Measurements from ENCODE around the gene DNAAF5.
A peak's percentile ranks its signal among the peaks of the same experiment; 100 is the strongest.

Gene DNAAF5

GRCh38 chr7:815284-816216 is 89.1 kb downstream of the DNAAF5 start:
- peak; percentile 81 for DNase-seq (ENCODE audit: low spot score)

- peak; percentile 98 for DNase-seq (ENCODE audit: low spot score)
These were observed 89.8 kb downstream of the DNAAF5 start for GRCh38 chr7:816300-816750.

- no peak for DNase-seq (ENCODE audit: low spot score)
These were observed 90.5 kb downstream of the DNAAF5 start for GRCh38 chr7:816751-817671.

- DNase-seq (ENCODE audit: low spot score), result no peak
These were observed 91.7 kb downstream of the DNAAF5 start for GRCh38 chr7:818031-818699.

GRCh38 chr7:820341-820740 is 93.8 kb downstream of the DNAAF5 start:
- DNase-seq (ENCODE audit: low spot score), result no peak

GRCh38 chr7:821688-822087 is 95.2 kb downstream of the DNAAF5 start:
- no peak for DNase-seq (ENCODE audit: low spot score)

GRCh38 chr7:822692-823276 is 96.3 kb downstream of the DNAAF5 start:
- peak; percentile 48 for DNase-seq (ENCODE audit: low spot score)

GRCh38 chr7:823649-824048 is 97.2 kb downstream of the DNAAF5 start:
- no peak for DNase-seq (ENCODE audit: low spot score)

GRCh38 chr7:824081-824480 is 97.6 kb downstream of the DNAAF5 start:
- no peak for DNase-seq (ENCODE audit: low spot score)

GRCh38 chr7:824664-825063 is 98.2 kb downstream of the DNAAF5 start:
- DNase-seq (ENCODE audit: low spot score), result no peak

GRCh38 chr7:825386-825785 is 98.9 kb downstream of the DNAAF5 start:
- DNase-seq (ENCODE audit: low spot score), result no peak

GRCh38 chr7:826230-826917 is 99.9 kb downstream of the DNAAF5 start:
- DNase-seq (ENCODE audit: low spot score), result no peak

- no peak for DNase-seq (ENCODE audit: low spot score)
These were observed 102.5 kb downstream of the DNAAF5 start for GRCh38 chr7:828793-829561.

- no peak for DNase-seq (ENCODE audit: low spot score)
These were observed 103.6 kb downstream of the DNAAF5 start for GRCh38 chr7:830069-830468.

GRCh38 chr7:831596-832166 is 105.2 kb downstream of the DNAAF5 start:
- DNase-seq (ENCODE audit: low spot score), result no peak

- no peak for DNase-seq (ENCODE audit: low spot score)
These were observed 105.9 kb downstream of the DNAAF5 start, which contains the start of gene SUN1 for GRCh38 chr7:832167-832967. TSS of gene SUN1 (plus strand) at chr7:832476. CDS start at chr7:832525, 49 bp downstream.

GRCh38 chr7:832968-833424 is 106.5 kb downstream of the DNAAF5 start:
- no peak for DNase-seq (ENCODE audit: low spot score)

- no peak for DNase-seq (ENCODE audit: low spot score)
These were observed 107.2 kb downstream of the DNAAF5 start for GRCh38 chr7:833601-834258.

All from iPS-NIHi11 (cell line).